HG02981 (cell line): ENCODE results near the gene RASA3.

Experiments used
- ATAC-seq: cut with Tn5 transposase; IDR thresholded peaks from one replicate; pipeline ENCODE4 v1.9.1; 2021; ENCODE audit warnings: mild to moderate bottlenecking, moderate library complexity; ENCODE audit not compliant: unreplicated experiment

Gene RASA3

DNA sequence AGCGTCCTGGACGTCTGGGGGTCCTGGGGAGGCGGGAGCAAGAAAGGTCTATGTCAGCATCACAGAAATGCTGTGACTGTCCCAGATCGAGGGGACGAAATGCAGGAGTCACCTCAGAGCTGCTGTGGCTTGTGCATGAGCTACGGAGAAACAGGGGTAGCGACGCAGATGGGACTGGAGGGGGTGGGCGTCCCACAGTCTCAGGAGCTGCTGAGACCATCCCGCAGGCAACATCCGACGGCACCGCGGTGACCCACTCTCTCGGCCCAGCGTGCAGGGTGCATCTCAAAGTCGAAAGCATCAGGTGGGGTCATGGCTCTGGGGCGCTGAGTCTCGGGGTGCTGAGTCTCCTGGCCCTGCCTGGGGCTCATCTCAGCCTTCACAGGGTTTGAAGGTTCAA lies 121.2 kb downstream of the RASA3 start:
- ATAC-seq = no peak

- ATAC-seq = no peak
Observed at GRCh38 chr13:114010401-114011101, 121.9 kb downstream of the RASA3 start.

DNA sequence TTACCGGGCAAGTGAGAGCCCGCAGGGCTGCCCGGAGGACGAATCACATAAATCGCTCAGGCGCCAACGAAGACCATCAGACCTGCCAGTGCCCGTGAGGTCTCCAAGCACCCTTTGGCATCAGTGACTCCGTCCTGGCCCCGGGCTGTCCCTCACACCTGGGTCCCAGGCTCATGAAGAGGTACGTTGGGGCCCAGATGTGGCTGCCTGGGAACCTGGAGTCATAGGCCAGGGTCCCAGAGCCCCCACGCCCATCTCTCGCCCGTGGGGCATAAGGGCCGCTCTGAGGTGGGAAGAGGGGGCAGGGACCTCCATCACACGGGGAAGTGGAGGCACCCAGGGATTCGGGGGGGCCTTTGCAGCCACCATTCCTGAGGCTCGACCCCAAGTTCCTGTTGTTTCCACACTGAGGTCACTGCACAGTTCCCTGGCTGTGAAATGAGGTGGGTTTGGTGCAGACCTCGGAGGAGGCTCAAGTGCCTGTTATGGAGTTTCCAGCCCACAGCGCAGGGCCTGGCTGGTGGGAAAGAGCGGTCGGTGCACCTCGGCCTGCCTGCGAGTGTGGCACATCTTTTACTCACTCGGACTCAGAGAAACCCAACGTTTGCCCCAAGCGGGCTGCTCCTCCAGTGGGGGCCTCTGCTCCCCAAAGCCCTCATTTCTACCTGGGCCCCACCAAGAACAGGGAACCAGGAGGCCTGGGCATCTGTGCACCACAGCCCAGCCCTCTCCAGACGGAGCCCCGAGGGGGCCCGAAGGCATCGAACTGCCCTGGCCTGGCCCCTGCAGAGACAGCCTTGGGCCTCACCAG lies 122.6 kb downstream of the RASA3 start:
- ATAC-seq = no peak

DNA sequence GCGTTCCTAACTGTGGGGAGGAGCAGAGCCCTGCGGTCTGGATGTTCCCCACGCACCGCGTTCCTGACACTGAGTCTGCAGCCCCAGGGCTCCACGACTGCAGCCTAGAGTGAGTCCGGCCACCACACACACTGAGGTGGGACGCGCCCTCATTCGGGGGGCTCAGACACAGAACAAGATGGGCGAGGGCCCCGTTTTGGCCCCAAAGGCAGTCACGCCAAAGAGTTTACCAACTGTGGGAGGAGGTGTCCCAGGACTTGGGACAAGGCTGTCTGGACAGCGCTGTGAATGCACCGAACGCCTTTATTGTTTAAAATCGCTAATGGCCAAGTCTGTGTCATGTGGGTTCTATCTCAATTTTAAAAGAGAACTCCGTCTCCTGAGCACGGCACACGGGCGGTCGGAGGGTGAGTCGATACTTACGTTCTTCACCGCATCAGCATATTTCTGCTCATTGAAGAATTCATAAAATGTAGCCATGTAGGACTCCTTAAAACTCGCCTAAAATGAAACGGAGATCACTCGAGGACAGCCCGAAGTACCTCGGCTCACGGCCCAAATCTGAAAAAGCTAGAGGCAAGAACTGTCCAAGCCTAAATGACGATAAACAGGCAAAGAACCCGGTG lies 123.3 kb downstream of the RASA3 start:
- ATAC-seq = no peak

DNA sequence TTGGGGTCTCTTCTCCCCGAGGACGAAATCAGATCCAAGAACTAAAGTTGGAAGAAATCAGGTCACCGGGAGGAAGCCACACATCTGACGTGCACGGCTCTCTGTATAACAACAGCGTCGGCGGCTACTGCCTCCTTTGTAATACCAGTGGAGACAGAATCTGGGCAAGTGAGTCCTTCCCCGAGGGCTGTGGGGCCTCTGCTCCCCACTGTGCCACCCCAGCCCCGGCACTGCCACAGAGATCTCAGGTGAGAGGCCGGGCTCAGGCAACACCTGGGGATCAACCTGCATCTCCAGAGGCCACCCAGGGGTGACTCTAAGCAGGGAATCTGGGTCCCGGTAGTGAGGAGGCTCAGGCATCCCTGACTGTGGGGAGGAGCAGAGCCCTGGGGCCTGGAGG lies 124.9 kb downstream of the RASA3 start:
- ATAC-seq = no peak

DNA sequence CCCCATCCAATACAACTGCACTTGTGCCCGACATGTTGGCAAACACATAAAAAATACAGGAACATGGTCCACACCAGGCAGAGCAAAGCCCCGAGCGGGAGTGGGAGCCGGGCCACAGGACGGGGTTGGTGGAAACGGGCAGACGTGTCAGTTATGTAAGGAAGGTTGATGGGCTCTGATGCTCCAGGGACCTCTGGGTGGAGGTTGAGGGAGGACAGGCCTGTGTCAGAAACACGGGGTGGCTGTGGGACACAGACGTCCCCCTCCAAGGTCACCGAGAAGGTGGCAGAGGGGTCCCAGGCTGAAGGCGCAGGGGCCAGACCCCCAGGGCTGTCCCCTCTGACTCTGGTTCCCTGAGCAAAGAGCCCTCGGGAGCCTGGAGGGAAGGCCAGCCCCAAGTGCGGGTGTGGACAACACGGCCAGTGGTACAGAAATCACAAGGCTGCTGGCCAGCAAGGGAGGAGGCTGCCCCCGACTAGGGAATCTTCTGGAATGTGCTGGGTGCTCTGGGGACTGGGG lies 127.2 kb downstream of the RASA3 start:
- ATAC-seq = no peak

DNA sequence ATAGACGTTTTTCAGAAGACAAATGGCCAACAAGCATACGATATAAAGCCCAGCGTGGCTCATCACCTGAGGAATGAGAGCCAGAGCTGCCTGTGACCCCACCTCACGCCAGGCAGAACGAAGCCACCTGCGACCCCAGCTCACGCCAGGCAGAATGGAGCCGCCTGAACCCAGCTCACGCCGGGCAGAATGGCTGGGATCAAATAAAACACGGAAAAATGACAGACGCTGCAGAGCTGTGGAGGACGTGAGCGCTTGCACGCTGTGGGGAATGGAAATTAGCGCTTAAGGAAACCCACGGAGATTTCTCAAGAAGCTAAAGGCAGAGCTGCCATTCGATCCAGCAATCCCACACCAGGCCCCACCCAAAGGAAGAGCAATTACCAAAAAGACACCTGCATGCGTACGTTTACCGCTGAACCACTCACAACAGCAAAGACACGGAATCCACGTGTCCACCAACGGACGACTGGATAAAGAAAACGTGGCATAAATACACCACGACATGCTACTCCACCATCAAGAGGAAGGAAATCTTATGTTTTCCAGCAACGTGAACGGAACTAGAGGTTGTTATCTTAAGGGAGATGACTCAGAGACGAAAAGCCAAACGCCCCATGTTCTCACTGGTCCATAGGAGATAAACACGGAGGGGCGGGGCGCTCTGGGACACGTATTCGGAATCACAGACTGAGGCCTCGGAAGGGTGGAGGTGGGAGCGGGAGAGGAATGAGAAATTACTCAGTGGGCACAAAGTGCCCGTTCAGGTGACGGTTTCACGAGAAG lies 127.8 kb downstream of the RASA3 start:
- no peak for ATAC-seq

- ATAC-seq = no peak
Observed at GRCh38 chr13:114002771-114003321, 129.6 kb downstream of the RASA3 start.

GRCh38 chr13:114002009-114002544 lies 130.3 kb downstream of the RASA3 start:
- no peak for ATAC-seq

DNA sequence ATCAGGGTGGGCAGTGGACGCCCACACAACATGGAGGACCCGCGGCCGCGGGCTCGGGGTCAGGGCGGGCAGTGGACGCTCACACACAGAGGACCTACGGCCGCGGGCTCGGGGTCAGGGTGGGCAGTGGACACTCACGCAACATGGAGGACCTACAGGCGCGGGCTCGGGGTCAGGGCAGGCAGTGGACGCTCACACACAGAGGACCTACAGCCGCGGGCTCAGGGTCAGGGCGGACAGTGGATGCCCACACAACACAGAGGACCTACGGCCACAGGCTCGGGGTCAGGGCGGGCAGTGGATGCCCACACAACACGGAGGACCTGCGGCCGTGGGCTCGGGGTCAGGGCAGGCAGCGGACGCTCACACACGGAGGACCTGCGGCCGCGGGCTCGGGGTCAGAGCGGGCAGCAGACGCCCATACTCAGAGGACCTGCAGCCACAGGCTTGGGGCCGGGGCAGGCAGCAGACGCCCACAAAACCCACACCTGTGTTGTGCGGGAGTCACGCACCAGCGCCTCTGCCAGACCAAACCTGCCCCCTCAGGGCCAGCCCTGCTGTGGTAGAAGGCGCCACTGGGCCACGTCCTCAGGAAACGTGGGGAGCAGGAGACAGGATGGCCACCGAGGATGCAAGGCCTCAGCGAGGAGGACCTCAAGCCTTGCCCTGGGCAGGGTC lies 131.0 kb downstream of the RASA3 start:
- no peak for ATAC-seq

DNA sequence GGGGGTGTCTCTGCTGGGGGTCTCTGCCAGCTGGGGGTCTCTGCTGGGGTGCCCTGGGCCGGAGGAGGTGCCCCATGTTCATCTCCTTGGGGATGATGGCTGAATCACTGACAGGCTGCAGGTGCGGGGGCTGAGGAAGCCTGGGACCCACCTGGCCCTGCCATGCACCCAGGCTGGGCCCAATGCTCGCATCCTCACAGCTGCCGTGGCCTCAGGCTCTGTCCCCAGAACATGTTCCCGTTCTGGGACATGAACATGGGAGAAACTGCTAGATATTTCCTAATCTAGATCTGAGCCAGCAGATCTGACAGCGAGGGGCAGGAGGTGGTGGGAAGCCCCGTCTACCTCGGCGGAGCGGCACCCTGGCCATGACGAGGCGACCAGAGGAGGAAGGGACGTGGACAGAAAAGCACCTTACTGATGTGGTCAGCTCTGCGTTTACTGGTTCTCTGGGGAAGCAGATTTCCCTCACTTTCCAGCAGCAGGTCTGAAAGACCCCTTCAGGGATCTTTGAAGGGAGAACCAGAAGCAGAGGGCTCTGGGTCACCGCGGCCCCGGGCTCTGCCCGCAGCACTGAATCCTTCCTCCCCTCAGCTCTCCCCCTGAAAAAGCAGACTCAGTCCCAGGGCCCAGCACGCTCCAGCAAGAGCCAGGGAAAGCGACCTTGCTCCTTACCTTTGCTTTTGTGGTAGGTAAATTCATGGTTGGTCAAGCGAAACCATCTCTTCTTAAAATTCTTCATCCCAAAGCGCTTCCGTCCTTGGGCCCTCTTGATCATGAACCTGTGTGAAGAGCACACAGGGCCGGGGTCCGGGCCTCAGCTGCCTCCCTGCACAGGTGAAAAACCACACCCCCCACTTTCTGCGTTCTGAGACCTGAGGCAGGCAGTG lies 132.0 kb downstream of the RASA3 start:
- ATAC-seq = no peak

DNA sequence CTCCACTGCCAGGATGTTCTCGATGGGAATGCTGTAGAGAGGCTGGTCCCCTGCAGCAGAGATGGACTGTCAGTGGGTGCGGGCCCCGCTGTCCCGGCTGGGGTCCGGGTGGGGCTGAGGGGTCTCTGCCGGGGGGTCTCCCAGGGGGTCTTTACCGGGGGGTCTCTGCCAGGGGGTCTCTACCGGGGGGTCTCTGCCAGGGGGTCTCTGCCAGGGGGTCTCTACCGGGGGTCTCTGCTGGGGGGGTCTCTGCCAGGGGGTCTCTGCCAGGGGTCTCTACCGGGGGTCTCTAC lies 132.9 kb downstream of the RASA3 start:
- ATAC-seq = no peak

GRCh38 chr13:113998781-113999617 lies 133.4 kb downstream of the RASA3 start:
- no peak for ATAC-seq

- ATAC-seq = no peak
Observed at GRCh38 chr13:113997845-113998751, 134.3 kb downstream of the RASA3 start.

GRCh38 chr13:113996912-113997745 lies 135.3 kb downstream of the RASA3 start:
- no peak for ATAC-seq
